Measurements from ENCODE around the gene SLC8A1. TPM values are rescaled to one million over a fixed set of nuclear protein-coding genes. Genes with fewer than 3 reads are reported as not detected.

The SLC8A1 gene
- total and polyA plus RNA-seq, 2 donors from 2014 or later = 12.9 to 33.9 TPM

DNA sequence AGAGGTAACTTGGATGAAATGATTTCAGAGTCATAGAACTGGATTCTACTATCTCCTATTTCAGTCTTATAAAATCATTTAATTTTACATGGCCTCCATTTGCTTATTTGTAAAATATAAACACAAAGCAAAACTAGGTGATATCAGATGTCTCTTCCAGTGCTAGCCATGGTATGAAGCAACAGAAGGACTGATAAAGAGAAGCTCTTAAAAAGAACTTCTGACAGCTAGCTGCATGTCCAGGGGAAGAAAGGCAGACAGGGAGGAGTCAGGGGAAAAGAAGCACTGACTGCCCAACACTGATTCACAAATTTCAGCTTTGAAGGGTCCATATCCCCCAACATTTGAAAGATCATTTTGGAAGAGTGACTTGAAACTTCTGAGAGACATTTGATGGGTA, 6.4 kb downstream of the SLC8A1 start:
- peaks cover 0 to 3% (median 0%) of the 10 kb centered on the region in 3 donors for H3K4me1 ChIP-seq (ENCODE audit: control insufficient read depth in 2 of 3, insufficient read depth in 2 of 3, low read depth in 1 of 3, low read length in 3 of 3)
- no peak overlapping the region for H3K4me3 ChIP-seq (ENCODE audit: low read length in 3 of 3)
- DNase-seq (no peak), FAIRE-seq (no peak)
- intact Hi-C loops (cut with DNase I) = no loop called here
- H3K36me3 ChIP-seq (ENCODE audit: control insufficient read depth in 2 of 3, insufficient read depth in 3 of 3, low read length in 3 of 3) = no peaks in the 10 kb centered on the region
- H3K9ac ChIP-seq (ENCODE audit: low read length in 3 of 3) = no peak overlapping the region
- H3K27ac ChIP-seq (ENCODE audit: low read depth in 2 of 2, low read length in 2 of 2) = no peak overlapping the region
- TF ChIP-seq, protein P1, sequence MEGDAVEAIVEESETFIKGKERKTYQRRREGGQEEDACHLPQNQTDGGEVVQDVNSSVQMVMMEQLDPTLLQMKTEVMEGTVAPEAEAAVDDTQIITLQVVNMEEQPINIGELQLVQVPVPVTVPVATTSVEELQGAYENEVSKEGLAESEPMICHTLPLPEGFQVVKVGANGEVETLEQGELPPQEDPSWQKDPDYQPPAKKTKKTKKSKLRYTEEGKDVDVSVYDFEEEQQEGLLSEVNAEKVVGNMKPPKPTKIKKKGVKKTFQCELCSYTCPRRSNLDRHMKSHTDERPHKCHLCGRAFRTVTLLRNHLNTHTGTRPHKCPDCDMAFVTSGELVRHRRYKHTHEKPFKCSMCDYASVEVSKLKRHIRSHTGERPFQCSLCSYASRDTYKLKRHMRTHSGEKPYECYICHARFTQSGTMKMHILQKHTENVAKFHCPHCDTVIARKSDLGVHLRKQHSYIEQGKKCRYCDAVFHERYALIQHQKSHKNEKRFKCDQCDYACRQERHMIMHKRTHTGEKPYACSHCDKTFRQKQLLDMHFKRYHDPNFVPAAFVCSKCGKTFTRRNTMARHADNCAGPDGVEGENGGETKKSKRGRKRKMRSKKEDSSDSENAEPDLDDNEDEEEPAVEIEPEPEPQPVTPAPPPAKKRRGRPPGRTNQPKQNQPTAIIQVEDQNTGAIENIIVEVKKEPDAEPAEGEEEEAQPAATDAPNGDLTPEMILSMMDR (IDR thresholded peaks at IDR 0.05; ENCODE audit: borderline replicate concordance, extremely low read depth, insufficient read depth) = no peak
- H3K27me3 ChIP-seq (ENCODE audit: control insufficient read depth, insufficient read depth, low read length) = no peaks in the 10 kb centered on the region
- H3K9me3 ChIP-seq (ENCODE audit: control insufficient read depth in 2 of 3, insufficient read depth in 1 of 3, low read length in 3 of 3) = no peaks in the 10 kb centered on the region

DNA sequence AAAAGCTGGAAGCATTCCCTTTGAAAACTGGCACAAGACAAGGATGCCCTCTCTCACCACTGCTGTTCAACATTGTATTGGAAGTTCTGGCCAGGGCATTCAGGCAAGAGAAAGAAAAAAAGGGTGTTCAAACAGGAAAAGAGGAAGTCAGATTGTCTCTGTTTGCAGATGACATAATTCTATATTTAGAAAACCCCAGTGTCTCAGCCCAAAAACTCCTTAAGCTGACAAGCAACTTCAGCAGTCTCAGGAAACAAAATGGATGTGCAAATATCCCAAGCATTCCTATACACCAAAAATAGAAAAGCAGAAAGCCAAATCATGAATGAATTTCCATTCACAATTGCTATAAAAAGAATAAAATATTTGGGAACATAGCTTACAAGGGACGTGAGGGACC, 11.1 kb downstream of the SLC8A1 start:
- TF ChIP-seq, protein P1 (IDR thresholded peaks at IDR 0.05; ENCODE audit: borderline replicate concordance, extremely low read depth, insufficient read depth) = no peak
- H3K9ac ChIP-seq (ENCODE audit: low read length in 3 of 3) = no peak overlapping the region
- no peak for DNase-seq
- H3K9me3 ChIP-seq (ENCODE audit: control insufficient read depth in 2 of 3, insufficient read depth in 1 of 3, low read length in 3 of 3) = no peaks in the 10 kb centered on the region
- no peaks in the 10 kb centered on the region for H3K4me1 ChIP-seq (ENCODE audit: control insufficient read depth in 2 of 3, insufficient read depth in 2 of 3, low read depth in 1 of 3, low read length in 3 of 3)
- H3K36me3 ChIP-seq (ENCODE audit: control insufficient read depth in 2 of 3, insufficient read depth in 3 of 3, low read length in 3 of 3) = no peaks in the 10 kb centered on the region
- no peak overlapping the region for H3K27ac ChIP-seq (ENCODE audit: low read depth in 2 of 2, low read length in 2 of 2)
- no peak for FAIRE-seq
- intact Hi-C loops (cut with DNase I) = no loop called here
- H3K27me3 ChIP-seq (ENCODE audit: control insufficient read depth, insufficient read depth, low read length) = no peaks in the 10 kb centered on the region
- H3K4me3 ChIP-seq (ENCODE audit: low read length in 3 of 3) = no peak overlapping the region

DNA sequence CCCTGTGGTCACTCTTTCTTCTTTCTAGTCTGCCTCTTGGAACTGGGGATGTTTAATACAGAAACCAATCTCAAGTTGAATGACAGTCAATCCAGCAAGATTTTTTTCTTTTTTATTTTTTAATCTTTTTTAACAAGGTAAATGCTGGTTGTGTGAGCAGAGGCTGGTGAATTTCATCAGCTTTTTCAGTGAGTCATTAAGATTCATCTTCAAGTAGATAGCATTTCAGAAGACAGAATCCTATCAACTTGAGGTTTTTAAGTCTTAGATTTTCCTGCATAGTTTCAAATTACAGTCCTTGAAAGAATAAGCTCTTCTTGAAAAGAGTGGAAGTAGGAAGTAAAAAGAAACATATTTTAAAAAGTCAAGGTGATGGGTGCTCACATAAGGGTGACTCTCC, 12.4 kb downstream of the SLC8A1 start:
- Histone ChIP-seq H3K4me1 (ENCODE audit: control insufficient read depth in 2 of 3, insufficient read depth in 2 of 3, low read depth in 1 of 3, low read length in 3 of 3) (no peaks in the 10 kb centered on the region), H3K27me3 (ENCODE audit: control insufficient read depth, insufficient read depth, low read length) (no peaks in the 10 kb centered on the region), H3K4me3 (ENCODE audit: low read length in 3 of 3) (no peak overlapping the region), H3K27ac (ENCODE audit: low read depth in 2 of 2, low read length in 2 of 2) (no peak overlapping the region), H3K9me3 (ENCODE audit: control insufficient read depth in 2 of 3, insufficient read depth in 1 of 3, low read length in 3 of 3) (no peaks in the 10 kb centered on the region), H3K9ac (ENCODE audit: low read length in 3 of 3) (no peak overlapping the region), H3K36me3 (ENCODE audit: control insufficient read depth in 2 of 3, insufficient read depth in 3 of 3, low read length in 3 of 3) (no peaks in the 10 kb centered on the region)
- TF ChIP-seq, protein P1 (IDR thresholded peaks at IDR 0.05; ENCODE audit: borderline replicate concordance, extremely low read depth, insufficient read depth) = no peak
- DNase-seq (no peak), FAIRE-seq (no peak)
- intact Hi-C loops (cut with DNase I) = no loop called here

DNA sequence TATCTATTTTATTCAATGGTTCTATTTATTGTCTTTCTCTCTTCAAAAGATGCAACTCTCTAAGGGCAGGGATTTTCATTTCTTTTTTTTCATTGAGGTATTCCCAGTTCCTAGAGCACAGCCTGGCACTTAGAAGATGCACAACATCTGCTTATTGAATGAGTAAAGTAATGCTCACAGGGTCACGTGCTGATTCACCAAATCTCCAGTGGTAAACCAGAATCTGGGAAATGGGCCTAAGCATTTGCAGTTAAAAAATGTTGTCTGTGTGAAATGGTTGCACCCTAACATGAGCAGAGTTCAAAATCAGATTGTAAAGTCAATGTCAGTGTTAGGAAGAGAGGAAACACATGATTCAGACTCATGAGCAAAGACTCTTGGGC, 15.8 kb downstream of the SLC8A1 start:
- no peak for DNase-seq
- TF ChIP-seq, protein P1 (IDR thresholded peaks at IDR 0.05; ENCODE audit: borderline replicate concordance, extremely low read depth, insufficient read depth) = no peak
- H3K36me3 ChIP-seq (ENCODE audit: control insufficient read depth in 2 of 3, insufficient read depth in 3 of 3, low read length in 3 of 3) = no peaks in the 10 kb centered on the region
- H3K27ac ChIP-seq (ENCODE audit: low read depth in 2 of 2, low read length in 2 of 2) = no peak overlapping the region
- H3K27me3 ChIP-seq (ENCODE audit: control insufficient read depth, insufficient read depth, low read length) = no peaks in the 10 kb centered on the region
- FAIRE-seq = no peak
- H3K4me3 ChIP-seq (ENCODE audit: low read length in 3 of 3) = no peak overlapping the region
- intact Hi-C loops (cut with DNase I) = no loop called here
- H3K4me1 ChIP-seq (ENCODE audit: control insufficient read depth in 2 of 3, insufficient read depth in 2 of 3, low read depth in 1 of 3, low read length in 3 of 3) = peaks cover 0 to 5% (median 0%) of the 10 kb centered on the region in 3 donors
- no peaks in the 10 kb centered on the region for H3K9me3 ChIP-seq (ENCODE audit: control insufficient read depth in 2 of 3, insufficient read depth in 1 of 3, low read length in 3 of 3)
- no peak overlapping the region for H3K9ac ChIP-seq (ENCODE audit: low read length in 3 of 3)

All from kidney (tissue), 14 donors.